Esophagus squamous epithelium (tissue), 4 donors: Measurements from ENCODE around the gene MAP7D1.

ENCODE experiments used
- POLR2A ChIP-seq, 4 donors: fragments of 450-650 bp; IDR thresholded peaks; one replicate each; pipeline ENCODE4 v1.6.1; 2017; ENCODE audit warnings: antibody characterized with exemption in 4 of 4, mild to moderate bottlenecking in 4 of 4, moderate library complexity in 3 of 4
- TF ChIP-seq, protein P1 (sequence below), 6 experiments: fragments of 450-650 bp in 4 of 6; fragments of 200-600 bp in 2 of 6; sonication (generic) in 2 of 6; IDR thresholded peaks; one replicate each; pipeline ENCODE4 v1.5.1; 2016 to 2019; ENCODE audit warnings: antibody characterized with exemption in 6 of 6, mild to moderate bottlenecking in 4 of 6, moderate library complexity in 4 of 6

DNA sequence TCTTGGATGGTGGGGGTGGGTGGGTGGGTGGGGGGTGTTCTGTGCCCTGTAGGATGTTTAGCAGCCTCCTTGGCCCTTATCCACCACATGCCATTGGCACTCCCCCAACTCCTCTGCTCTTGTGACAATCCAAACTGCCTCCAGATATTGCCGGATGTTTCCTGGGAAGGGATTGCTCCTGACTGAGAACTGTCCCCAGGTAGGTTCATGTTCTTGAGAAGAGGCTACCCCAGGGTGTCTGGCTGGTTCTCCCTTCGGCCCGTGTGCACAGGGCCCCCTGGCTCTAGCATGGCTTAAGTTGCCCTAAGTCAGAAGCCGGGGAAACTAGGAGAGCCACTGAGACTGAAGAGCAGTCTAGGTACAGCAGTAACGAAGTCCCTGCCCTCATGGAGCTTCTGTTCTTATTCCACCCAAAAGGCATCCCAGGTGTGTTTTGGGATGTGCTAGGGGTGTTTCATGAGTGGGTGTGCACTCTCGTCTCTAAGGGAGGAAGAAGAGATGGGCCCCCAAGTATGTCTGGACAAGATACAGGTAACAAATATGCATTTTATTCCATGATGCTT lies 48.5 kb downstream of the MAP7D1 start:
- TF ChIP-seq, protein P1, sequence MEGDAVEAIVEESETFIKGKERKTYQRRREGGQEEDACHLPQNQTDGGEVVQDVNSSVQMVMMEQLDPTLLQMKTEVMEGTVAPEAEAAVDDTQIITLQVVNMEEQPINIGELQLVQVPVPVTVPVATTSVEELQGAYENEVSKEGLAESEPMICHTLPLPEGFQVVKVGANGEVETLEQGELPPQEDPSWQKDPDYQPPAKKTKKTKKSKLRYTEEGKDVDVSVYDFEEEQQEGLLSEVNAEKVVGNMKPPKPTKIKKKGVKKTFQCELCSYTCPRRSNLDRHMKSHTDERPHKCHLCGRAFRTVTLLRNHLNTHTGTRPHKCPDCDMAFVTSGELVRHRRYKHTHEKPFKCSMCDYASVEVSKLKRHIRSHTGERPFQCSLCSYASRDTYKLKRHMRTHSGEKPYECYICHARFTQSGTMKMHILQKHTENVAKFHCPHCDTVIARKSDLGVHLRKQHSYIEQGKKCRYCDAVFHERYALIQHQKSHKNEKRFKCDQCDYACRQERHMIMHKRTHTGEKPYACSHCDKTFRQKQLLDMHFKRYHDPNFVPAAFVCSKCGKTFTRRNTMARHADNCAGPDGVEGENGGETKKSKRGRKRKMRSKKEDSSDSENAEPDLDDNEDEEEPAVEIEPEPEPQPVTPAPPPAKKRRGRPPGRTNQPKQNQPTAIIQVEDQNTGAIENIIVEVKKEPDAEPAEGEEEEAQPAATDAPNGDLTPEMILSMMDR (IDR thresholded peaks at IDR 0.05), result no peak
- no peak for TF ChIP-seq POLR2A (IDR thresholded peaks at IDR 0.05)
